ENCODE measurements around the gene PSMB11. TPM values are rescaled to one million over a fixed set of nuclear protein-coding genes. Genes with fewer than 3 reads are reported as not detected.

Gene PSMB11
- total RNA-seq, 1 experiment from 2014 or later: not detected

DNA sequence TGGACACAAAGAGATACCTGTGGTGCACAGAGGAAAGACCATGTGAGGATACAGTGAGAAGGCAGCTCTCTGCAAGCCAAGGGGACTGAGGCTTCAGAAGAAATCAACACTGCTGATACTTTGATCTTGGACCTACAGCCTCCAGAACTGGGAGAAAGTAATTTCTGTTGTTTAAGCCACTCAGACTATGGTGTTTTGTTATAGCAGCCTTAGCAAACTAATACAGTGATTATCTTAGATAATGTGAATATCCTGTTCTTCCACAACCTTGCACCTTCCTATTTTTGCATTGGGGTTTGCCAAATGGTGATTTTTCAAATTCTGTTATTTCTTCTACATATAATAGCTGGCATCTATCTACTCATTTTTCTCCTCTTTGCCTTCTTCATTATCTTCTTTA is 23.9 kb upstream of the PSMB11 start:
- H3K4me2 ChIP-seq (ENCODE audit: insufficient read depth, insufficient read length, low read length): no peak overlapping the region
- H3K9ac ChIP-seq (ENCODE audit: extremely low read depth, insufficient read length, low read length): no peak overlapping the region
- H4K5ac ChIP-seq (ENCODE audit: insufficient read length, low read depth, low read length): no peak overlapping the region
- no peak overlapping the region for H3K14ac ChIP-seq (ENCODE audit: insufficient read depth, low read length)
- H3K4me1 Mint-ChIP-seq: peaks cover 19 to 20% of the 10 kb centered on the region in 2 experiments
- H3K9me3 Mint-ChIP-seq: no peaks in the 10 kb centered on the region
- no peak overlapping the region for H3K56ac ChIP-seq (ENCODE audit: insufficient read length, low read depth, low read length)
- no peak overlapping the region for H4K8ac ChIP-seq (replicated peaks; ENCODE audit: insufficient read length, low read depth, low read length)
- no peak overlapping the region for H3K18ac ChIP-seq (ENCODE audit: insufficient read length, low read depth, low read length)
- no peaks in the 10 kb centered on the region for H3K4me1 ChIP-seq (ENCODE audit: insufficient read depth, low read length)
- no peaks in the 10 kb centered on the region for H3K36me3 Mint-ChIP-seq (ENCODE audit: insufficient read depth in 1 of 3, low read depth in 3 of 3)
- TF ChIP-seq, protein P1, sequence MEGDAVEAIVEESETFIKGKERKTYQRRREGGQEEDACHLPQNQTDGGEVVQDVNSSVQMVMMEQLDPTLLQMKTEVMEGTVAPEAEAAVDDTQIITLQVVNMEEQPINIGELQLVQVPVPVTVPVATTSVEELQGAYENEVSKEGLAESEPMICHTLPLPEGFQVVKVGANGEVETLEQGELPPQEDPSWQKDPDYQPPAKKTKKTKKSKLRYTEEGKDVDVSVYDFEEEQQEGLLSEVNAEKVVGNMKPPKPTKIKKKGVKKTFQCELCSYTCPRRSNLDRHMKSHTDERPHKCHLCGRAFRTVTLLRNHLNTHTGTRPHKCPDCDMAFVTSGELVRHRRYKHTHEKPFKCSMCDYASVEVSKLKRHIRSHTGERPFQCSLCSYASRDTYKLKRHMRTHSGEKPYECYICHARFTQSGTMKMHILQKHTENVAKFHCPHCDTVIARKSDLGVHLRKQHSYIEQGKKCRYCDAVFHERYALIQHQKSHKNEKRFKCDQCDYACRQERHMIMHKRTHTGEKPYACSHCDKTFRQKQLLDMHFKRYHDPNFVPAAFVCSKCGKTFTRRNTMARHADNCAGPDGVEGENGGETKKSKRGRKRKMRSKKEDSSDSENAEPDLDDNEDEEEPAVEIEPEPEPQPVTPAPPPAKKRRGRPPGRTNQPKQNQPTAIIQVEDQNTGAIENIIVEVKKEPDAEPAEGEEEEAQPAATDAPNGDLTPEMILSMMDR (conservative IDR thresholded peaks at IDR 0.05): no peak
- H2BK15ac ChIP-seq (ENCODE audit: low read depth, low read length): no peak overlapping the region
- no peak overlapping the region for H3K4me3 Mint-ChIP-seq
- no peaks in the 10 kb centered on the region for H3K9me3 ChIP-seq (ENCODE audit: control insufficient read depth, low read depth, low read length)
- no peak overlapping the region for H3K23ac ChIP-seq (ENCODE audit: insufficient read length, low read depth, low read length)
- no peak for DNase-seq
- no peak overlapping the region for H3T11ph ChIP-seq (ENCODE audit: low read length)
- H3K27me3 ChIP-seq (ENCODE audit: insufficient read depth, low read length): no peaks in the 10 kb centered on the region
- H3K27ac ChIP-seq (ENCODE audit: insufficient read length, low read depth, low read length): no peak overlapping the region
- no peak overlapping the region for H4K91ac ChIP-seq (ENCODE audit: insufficient read length, low read depth, low read length)
- no peak overlapping the region for H2BK12ac ChIP-seq (ENCODE audit: insufficient read length, low read depth, low read length)
- no peak overlapping the region for H2BK5ac ChIP-seq (ENCODE audit: insufficient read length, low read length)
- H3K27ac Mint-ChIP-seq: no peak overlapping the region; a peak in 1 of 7 replicates
- H3K23me2 ChIP-seq (ENCODE audit: insufficient read length, low read depth, low read length, poor library complexity, severe bottlenecking): no peaks in the 10 kb centered on the region
- no peaks in the 10 kb centered on the region for H3K79me1 ChIP-seq (ENCODE audit: insufficient read depth, low read depth, low read length, poor library complexity, severe bottlenecking)
- H2BK20ac ChIP-seq (ENCODE audit: low read depth, low read length, poor library complexity, severe bottlenecking): no peak overlapping the region
- no peak overlapping the region for H2BK120ac ChIP-seq (ENCODE audit: low read depth, low read length, poor library complexity, severe bottlenecking)
- H2AFZ ChIP-seq (ENCODE audit: low read length): no peak overlapping the region
- H3K79me2 ChIP-seq (ENCODE audit: insufficient read depth, low read length): no peaks in the 10 kb centered on the region
- H4K20me1 ChIP-seq (ENCODE audit: control insufficient read depth, insufficient read depth, insufficient read length): no peaks in the 10 kb centered on the region
- no peaks in the 10 kb centered on the region for H3K27me3 Mint-ChIP-seq (ENCODE audit: low read depth)
- no peak overlapping the region for H2AK5ac ChIP-seq (ENCODE audit: insufficient read length, low read length)
- H3K4ac ChIP-seq (ENCODE audit: low read depth, low read length): no peak overlapping the region
